ACHN (cell line): ENCODE results near the gene SCFD2.
"Not testable (repeated sequence)": the region's sequence is repeated elsewhere in the genome, so short reads cannot be mapped to it uniquely, and the experiment has no call there.

ENCODE experiments used
- DNase-seq: peaks from one replicate; pipeline ENCODE4 v3.0.0-alpha.2; 2015
- in situ Hi-C: cut with HindIII; loops from 2 replicates; pipeline ENCODE4 v1.10.0; 2017; ENCODE audit warnings: low sequenced_read_pairs, low pct_ligation_motif_present, low pct_unique_long_range_greater_than_20kb

SCFD2 gene

GRCh38 chr4:53348046-53348445 lies 17.8 kb downstream of the SCFD2 start:
- no peak for DNase-seq
- in situ Hi-C loops = no loop called here

GRCh38 chr4:53346920-53347852 lies 18.7 kb downstream of the SCFD2 start:
- DNase-seq = no peak
- in situ Hi-C loops = no loop called here

DNA sequence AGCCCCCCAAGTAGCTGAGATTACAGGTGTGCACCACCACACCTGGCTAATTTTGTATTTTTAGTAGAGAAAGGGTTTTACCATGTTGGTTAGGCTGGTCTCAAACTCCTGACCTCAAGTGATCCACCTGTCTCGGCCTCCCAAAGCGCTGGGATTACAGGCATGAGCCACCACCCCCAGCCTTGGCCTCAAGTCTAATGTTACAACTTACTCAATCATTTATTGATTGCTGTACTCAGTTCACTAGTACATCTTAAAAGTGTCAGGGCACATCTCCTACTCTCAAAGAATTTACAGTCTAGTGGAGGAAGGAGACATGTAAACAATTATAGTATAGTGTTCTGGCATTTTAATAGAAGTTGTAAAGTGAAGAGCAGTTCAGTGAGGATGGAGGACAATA lies 19.5 kb downstream of the SCFD2 start:
- DNase-seq, in situ Hi-C loops: not testable (repeated sequence)

GRCh38 chr4:53340145-53340544 lies 25.7 kb downstream of the SCFD2 start:
- DNase-seq, in situ Hi-C loops: not testable (repeated sequence)

GRCh38 chr4:53334916-53335315 lies 30.9 kb downstream of the SCFD2 start:
- in situ Hi-C loops = not testable (repeated sequence)
- peak; percentile 19 for DNase-seq

DNA sequence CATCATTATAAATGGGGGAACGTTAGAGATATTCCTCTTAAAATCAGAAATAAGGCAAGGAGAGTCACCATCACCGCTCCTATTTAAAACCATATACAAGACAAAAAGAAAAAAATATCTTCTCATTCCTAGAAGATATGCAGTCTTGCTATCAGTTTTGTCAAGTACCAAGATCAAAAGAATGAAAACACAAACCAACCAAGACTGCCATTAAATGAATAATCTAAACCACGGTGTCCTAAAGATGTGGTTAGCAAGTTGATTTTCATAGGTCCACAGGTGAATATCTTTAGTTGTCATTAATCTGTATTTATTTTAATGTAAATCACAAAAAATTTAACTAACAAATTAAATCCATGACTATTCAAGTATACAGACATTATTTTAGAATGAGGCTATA lies 39.3 kb downstream of the SCFD2 start:
- in situ Hi-C loops = no loop called here

DNA sequence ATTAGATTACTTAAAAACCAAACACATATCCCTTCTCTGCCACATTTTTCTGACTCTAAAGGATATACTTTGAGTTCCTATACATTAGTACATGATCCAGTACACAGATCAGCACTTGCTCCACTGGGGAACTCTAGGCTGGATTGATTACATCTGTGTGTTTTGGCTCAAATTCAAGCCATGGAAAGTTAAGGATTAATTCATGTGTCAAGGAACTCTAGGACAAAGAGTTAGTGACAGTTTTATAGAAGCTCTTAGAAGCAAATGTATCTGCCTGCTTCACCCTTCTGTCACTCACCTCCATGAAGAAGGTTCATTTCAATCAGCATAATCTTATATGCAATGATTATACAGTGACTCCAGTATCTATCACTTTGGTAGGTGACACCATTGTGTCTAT lies 43.2 kb downstream of the SCFD2 start:
- in situ Hi-C loops = no loop called here
- DNase-seq = no peak

More for the DNA sequence above, 39.3 kb downstream of the SCFD2 start:
- no peak for DNase-seq

DNA sequence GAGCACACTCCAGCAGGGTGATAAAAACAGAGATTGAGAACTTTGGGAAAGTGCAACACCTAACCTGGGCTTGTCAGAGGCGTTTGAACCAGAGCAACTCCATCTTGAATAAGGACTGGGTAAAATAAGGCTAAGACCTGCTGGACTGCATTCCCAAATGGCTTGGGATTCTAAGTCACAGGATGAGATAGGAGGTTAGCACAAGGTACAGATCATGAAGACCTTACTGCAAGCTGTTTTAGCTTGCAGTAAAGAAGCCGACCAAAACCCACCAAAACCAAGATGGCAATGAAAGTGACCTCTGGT lies 43.9 kb downstream of the SCFD2 start:
- in situ Hi-C loops = no loop called here
- no peak for DNase-seq

DNA sequence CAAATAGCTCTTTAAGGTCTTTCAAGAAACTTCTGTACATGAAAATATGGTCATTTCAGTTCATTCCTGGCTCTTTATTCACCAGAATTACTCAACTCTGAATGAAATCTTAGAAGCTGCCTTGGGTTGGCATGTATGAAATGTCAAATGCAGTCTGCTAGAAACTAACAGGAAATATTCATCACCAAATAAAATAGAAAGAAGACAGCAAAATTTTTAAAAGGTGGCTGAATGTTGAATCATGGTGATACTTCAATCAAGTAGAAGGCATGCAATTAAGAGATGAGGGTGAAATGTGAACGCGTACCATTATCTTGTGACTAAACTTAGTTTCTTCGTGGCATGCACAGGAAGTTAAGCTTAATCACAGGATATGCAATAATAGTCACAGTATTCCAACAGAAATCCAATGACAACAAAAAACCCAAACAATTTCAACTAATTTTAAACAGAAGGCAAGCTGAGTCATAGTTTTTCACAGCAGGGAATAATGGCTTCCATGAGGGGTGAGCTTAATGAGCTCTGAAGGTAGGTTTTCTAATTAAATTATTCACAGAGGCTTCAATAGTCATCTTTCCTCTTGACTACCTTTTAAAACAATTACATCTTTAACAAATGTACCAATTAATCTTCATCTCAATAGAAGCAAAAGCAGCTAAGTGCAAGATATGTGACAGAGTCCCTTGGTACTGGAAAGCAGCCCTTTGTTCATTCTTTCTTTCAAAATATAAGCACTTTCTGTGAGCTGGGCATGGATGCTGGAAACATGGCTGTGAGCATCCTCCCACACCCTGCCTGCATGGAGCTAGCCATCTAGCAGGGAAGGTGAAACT lies 44.5 kb downstream of the SCFD2 start:
- in situ Hi-C loops = no loop called here
- DNase-seq = no peak

DNA sequence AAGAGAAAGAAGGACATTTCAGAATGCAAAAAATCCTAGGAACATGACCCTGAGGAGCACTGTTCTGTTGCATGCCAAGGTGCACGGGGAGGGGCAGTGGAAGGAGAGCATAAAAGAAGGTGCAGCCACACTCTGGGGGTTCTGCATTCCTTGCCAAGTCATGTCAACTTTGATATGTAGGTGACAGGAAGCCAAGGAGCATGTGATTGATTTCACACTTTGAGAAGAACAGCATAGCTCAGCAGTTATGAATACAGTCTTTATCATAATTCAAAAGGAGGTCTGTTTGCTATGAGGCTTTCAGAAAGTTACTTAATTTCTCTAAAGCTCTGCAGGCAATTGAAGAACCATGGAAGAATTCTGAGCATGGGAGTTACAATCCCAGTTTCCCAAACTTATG lies 50.6 kb downstream of the SCFD2 start:
- in situ Hi-C loops = no loop called here

GRCh38 chr4:53314252-53314651 lies 51.6 kb downstream of the SCFD2 start:
- DNase-seq = no peak
- in situ Hi-C loops = no loop called here

More for the DNA sequence above, 50.6 kb downstream of the SCFD2 start:
- no peak for DNase-seq

DNA sequence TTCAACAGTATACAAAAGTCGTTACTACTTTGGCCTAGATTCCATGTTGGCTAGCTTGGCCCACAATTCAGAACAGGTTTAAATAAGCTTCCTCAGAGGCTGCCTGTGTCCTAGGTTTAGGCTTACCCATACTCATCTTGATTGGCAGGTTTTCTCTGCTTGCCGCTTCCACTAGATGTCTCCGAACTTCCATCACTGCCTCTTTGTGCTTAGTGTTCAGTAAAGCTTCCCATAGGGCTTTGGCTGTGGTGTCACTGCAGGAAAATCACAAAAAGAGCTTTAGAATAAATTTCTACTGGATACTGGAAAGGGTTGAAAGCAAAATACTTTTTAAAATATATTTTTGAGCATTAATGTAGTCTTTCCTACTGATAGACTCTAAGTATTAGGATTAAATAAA lies 52.4 kb downstream of the SCFD2 start:
- in situ Hi-C loops = no loop called here
- peak; percentile 33 for DNase-seq

GRCh38 chr4:53309321-53310040 lies 56.4 kb downstream of the SCFD2 start:
- no peak for DNase-seq
- in situ Hi-C loops = no loop called here

- in situ Hi-C loops = no loop called here
- no peak for DNase-seq
Measured at GRCh38 chr4:53307819-53308780, 57.8 kb downstream of the SCFD2 start.

- DNase-seq = no peak
- in situ Hi-C loops = no loop called here
Measured at GRCh38 chr4:53307210-53307609, 58.7 kb downstream of the SCFD2 start.

DNA sequence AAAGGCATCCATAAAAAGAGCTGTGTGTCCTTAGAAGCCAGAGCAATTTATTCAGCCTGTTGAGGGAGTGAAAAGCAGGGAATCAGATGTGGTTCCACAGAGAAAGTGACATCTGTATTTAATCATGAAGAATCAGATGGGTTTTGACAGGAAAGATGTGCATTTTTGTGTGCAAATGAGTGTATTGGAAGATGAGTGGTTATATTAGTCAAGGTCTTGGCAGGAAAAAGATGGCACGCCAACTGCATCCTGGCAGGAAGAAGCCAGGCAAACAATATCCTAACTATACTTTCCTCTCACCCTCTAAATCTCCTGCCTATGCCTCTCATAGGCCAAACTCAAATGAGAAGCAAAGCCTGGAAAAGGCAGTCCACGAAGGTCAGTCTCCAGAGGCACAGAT lies 59.1 kb downstream of the SCFD2 start:
- in situ Hi-C loops = no loop called here
- DNase-seq = no peak

- in situ Hi-C loops, DNase-seq: not testable (repeated sequence)
Measured at GRCh38 chr4:53292209-53292608, 73.7 kb downstream of the SCFD2 start.

DNA sequence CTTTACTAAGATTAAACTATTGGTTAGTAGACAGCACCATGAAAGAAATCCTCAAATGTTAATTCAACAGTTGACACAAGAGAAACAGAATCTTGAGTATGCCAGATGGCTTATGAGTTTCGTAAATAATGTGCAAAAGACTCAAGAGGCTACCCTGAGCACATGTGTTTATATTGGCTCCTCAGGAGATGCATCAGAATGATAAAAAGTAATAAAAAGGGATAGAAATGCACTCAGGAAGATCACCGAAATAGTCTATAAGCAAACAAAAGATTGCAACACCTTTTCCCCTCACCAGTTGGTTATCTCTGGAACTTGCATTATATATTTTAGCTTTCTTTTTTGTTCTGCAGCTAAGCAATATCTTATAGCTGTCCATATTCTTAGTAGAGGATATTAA lies 84.4 kb downstream of the SCFD2 start:
- in situ Hi-C loops = no loop called here
- no peak for DNase-seq
